ENCODE results near the gene MAGED4.
"Not testable (repeated sequence)": the region's sequence is repeated elsewhere in the genome, so short reads cannot be mapped to it uniquely, and the experiment has no call there.

MAGED4 gene, protein sequence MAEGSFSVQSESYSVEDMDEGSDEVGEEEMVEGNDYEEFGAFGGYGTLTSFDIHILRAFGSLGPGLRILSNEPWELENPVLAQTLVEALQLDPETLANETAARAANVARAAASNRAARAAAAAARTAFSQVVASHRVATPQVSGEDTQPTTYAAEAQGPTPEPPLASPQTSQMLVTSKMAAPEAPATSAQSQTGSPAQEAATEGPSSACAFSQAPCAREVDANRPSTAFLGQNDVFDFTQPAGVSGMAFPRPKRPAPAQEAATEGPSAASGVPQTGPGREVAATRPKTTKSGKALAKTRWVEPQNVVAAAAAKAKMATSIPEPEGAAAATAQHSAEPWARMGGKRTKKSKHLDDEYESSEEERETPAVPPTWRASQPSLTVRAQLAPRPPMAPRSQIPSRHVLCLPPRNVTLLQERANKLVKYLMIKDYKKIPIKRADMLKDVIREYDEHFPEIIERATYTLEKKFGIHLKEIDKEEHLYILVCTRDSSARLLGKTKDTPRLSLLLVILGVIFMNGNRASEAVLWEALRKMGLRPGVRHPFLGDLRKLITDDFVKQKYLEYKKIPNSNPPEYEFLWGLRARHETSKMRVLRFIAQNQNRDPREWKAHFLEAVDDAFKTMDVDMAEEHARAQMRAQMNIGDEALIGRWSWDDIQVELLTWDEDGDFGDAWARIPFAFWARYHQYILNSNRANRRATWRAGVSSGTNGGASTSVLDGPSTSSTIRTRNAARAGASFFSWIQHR

DNA sequence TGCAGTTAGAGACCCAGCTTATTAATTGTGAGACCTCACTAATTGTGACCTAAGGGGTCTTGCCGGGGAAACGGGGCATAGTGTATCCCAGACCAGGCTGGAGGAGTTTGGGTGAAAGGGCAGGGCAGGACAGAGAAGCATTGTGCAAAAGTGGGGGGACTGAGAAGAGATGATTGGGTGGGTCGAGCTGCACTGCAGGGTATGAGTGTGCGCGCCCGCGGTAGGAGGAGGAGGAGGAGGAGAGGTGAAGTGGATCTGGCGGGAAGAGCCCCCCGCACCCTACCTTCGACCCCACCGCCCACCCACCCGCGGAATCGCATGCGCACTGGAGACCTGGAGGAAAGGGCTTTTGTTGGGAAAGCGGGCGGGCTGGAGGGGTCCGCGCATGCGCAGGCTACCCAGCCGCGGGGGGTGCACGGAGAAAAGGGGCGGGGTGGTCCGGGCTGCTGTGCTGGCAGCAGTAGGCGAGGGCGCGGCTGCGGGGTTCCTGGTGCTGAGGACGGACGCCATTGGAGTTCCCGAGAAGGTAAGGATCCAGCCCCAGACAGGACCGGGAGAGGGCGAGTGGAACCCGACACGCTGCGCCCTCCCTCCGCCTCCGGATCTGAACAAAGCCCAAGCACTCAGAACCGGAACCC lies at the start of gene MAGED4:
MAGED4 (plus strand) TSS at position 449 of the 638 bp plus-strand sequence. CDS start 1,035 bp downstream, outside the sequence.
- DNase-seq: not testable (repeated sequence)

DNA sequence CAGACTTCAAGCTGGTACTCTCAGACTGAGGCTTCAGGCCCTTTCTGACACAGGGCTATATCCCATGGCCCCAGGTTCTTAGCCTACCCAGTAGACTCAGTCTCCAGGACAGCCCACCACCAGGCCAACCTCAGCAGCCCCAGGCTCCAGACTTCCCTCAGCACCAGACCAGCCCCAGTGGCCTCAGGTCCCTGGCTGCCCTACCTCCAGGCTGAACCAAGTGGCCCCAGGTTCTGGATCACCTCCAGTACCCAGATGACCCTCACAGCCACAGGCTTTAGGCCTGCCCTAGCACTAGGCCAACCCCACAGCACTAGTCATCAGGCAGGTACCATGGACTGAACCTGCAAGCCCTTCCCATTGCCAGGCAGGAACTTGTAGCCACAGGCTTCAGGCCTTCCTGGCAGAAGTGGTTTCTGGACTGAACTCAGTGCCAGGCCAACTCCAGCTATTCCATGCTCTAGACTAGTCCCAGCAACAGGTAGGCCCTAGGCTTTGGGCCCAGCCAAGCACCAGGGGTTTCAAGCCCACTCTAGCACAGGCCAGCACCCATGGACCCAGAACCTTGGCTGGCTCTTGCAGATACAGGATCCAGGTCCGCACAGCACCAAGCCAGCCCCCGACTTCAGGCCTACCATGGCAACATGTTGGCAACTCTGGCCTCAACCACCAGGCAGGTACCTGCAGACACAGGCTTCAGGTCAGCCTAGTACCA lies 45.7 kb upstream of the MAGED4 start:
- no peak for DNase-seq

DNA sequence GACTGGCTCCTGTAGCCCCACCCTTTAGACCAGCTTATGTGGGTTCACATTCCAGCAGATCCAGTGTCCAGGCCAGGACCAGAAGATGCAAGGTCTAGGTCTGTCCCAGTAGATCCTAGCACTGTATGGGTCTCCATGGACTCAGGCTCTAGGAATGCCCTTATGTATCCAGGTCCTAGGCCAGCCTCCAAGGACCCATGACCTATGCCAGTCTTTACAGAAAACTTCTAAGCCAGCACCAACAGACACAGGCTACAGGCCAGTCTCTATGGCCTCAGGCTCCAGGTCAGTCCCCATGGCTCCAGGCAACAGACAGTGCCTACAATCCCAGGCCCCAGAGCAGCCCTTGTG lies 45.2 kb upstream of the MAGED4 start:
- DNase-seq: no peak

DNA sequence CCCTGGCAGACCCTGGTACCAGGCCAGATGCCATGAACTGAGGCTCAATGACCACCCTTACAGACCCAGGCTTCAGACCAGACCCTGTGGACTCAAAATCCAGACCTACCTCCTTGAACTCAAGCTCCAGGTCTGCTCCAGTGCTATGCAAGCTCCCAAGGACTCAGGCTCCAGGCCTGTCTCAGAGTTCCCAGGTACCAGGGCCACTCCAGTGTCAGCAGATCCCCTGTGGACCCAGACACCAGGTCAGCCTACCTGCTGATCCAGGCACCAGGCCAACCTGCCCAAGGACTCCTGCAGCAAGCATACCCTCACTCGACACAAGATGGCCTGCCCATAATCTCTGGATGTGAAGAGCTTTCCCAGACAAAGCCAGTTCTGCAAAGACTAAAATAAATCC lies 44.7 kb upstream of the MAGED4 start:
- no peak for DNase-seq

DNA sequence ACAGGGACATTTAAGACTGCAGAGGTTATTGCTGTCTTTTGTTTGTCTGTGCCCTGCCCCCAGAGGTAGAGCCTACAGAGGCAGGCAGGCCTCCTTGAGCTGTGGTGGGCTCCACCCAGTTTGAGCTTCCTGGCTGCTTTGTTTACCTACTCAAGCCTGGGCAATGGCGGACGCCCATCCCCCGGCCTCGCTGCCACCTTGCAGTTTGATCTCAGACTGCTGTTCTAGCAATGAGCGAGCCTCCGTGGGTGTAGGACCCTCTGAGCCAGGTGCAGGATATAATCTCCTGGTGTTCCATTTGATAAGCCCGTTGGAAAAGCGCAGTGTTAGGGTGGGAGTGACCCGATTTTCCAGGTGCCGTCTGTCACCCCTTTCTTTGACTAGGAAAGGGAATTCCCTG lies 34.0 kb upstream of the MAGED4 start:
- not testable (repeated sequence) for DNase-seq

DNA sequence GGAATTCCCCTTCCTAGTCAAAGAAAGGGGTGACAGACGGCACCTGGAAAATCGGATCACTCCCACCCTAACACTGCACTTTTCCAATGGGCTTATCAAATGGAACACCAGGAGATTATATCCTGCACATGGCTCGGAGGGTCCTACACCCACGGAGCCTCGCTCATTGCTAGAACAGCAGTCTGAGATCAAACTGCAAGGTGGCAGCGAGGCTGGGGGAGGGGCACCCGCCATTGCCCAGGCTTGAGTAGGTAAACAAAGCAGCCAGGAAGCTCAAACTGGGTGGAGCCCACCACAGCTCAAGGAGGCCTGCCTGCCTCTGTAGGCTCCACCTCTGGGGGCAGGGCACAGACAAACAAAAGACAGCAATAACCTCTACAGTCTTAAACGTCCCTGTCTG lies 24.5 kb upstream of the MAGED4 start:
- not testable (repeated sequence) for DNase-seq

DNA sequence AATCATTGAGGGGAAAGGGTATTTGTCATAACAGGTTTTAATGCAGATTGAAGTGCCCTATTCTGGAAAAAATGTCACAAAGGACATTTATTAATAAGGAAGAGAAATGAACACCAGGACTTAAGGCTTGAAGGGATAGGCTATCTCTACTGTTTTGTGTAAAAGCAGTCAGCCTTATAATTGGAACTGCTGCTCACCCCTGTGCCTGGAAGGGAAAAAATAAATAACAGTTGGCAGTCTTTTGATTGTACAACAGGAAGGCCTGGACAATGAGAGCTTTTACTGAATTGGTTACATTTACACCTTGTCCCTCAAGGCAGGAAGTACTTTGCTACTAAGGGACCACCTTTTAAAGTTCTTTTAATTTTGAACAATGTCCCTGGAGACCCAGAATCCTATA lies 17.8 kb upstream of the MAGED4 start:
- DNase-seq: no peak

DNA sequence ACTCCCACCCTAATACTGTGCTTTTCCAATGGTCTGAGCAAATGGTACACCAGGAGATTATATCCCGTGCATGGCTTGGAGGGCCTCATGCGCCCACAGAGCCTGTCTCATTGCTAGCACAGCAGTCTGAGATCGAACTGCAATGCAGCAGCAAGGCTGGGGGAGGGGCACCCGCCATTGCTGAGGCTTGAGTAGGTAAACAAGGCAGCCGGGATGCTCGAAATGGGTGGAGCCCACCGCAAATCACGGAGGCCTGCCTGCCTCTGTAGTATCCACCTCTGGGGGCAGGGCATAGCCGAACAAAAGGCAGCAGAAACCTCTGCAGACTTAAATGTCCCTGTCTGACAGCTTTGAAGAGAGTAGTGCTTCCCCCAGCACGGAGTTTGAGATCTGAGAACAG lies 13.6 kb upstream of the MAGED4 start:
- DNase-seq: not testable (repeated sequence)

DNA sequence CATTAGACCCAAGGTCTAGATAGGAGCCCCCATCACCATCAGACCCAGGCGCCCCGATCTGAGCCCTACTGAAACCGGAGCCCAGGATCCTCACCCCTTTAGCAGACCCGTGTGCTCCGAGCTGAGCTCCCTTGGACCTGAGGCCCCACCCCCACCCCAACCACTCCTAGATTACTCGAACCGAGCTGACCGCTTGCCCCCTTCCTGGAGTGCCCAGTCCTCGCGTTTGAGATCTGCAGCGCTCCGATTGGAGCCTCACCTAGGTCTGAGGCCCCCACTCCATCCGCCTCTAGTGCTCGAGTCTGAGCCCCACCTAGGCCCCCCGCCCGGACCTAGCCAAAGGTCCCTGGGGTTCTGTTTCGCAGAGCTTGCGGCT lies 378 bp downstream of the MAGED4 start:
- DNase-seq: not testable (repeated sequence)

DNA sequence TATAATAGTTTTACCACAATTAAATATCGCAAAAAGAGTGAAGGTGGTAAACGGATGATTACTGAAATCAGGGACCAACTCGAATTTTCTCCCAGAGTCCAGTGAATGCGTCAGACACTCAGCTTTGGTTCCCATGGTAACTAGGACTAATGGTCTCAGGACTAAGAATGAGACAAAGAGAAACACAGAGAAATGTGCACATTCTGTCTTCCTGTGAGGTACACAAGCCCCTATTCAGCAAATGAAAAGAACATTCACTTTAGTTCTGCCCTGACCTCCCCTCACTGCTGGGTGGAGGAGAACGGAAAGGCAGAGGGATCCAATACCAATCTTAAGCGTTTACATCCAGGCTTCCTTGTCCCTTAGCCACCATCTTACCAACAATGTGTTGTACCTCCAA lies 26.7 kb downstream of the MAGED4 start:
- not testable (repeated sequence) for DNase-seq

DNA sequence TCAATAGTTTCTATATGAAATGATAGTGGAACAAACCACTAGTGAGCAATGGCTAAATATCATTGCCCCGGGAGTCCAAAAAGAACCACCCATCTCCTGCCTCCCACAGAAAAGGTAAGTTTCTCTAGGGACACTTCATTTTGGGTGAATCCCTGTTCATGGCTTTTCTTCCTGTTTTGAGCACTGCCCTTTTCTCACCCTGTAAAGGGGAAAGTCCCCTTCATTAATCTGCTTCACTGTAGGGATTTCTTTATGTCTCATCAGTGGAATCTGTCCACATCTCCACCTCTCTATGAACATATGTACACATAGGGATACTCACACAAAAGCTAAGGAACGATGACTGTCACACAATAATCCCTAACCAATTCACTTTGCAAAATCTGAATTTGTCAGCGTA lies 28.6 kb downstream of the MAGED4 start:
- no peak for DNase-seq

DNA sequence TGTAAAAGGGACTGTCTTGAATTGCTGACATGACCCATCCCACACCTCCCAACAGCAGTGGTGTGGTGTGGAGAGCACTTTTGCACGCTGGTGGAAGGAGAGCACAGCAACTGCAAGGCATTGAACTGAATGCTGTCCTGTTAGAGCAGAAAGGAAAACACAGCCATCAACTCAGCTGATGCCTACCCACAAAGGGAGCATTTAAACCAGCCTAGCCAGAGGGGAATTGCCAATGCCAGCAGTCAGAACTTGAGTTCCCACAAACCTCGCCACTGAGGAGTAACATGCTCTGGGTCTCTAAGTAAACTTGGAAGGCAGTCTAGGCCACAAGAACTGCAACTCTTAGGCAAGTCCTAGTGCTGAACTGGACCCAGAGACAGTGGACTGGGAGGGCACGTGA lies 31.9 kb downstream of the MAGED4 start:
- no peak for DNase-seq

DNA sequence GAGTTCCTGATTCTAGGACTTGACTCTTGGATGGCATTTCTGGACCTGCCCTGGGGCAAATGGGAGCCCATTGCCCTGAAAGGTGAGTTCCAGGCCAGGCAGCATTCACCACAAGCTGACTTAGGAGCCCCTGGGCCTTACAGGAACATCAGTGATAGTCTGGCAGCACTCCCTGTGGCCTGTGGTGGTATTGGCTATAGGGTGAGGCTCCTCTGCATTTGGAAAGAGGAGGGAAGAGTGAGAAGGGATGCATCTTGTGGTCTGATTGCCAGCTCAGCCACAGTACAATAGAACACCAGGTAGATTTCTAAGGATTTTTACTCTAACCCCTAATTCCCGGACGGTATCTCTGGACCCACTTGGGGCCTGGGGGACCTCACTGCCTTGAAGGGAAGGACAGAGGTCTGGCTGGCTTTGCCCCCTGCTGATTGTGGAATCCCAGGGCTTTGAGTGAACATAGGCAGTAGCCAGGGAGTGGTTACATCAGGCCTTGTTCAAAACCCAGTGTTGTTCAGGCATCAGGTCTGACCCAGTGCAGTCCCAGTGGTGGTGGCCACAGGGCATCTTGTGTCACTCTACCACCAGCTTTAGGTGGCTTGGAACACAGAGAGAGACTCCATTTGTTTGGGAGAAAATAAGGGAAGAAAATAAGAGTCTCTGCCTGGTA lies 32.9 kb downstream of the MAGED4 start:
- DNase-seq: no peak

DNA sequence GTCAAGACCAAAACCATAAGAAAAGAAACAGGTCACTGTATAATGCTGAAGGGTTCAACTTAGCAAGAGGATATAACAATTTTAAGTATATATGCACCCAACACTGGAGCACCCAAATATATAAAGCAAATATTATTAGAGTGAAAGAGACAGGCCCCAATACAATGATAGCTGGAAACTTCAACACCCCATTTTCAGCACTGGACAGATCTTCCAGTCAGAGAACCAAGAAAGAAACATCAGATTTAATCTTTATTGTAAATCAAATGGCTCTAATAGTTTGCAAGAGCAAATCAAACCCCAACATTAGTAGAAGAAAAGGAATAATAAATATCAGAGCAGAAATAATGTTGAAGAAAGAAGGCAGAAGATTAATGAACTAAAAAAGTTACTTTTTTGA lies 36.2 kb downstream of the MAGED4 start:
- DNase-seq: no peak

Data from activated CD4-positive, alpha-beta T cell treated with anti-CD3 and anti-CD28 coated beads for 1 hour (primary cell).